Vagina (tissue), 2 donors: Measurements from ENCODE around the gene EPS15.

Experiments used
- POLR2A ChIP-seq, 2 donors: fragments of 450-650 bp; IDR thresholded peaks; one replicate each; pipeline ENCODE4 v1.6.1; 2017; ENCODE audit warnings: antibody characterized with exemption in 2 of 2, mild to moderate bottlenecking in 2 of 2, moderate library complexity in 2 of 2
- TF ChIP-seq, protein P1 (sequence below), 3 experiments: fragments of 450-650 bp in 2 of 3; fragments of 200-600 bp in 1 of 3; sonication (generic) in 1 of 3; IDR thresholded peaks; one replicate each; pipeline ENCODE4 v1.5.1; 2017 to 2019; ENCODE audit warnings: antibody characterized with exemption in 3 of 3, mild to moderate bottlenecking in 2 of 3, moderate library complexity in 2 of 3

DNA sequence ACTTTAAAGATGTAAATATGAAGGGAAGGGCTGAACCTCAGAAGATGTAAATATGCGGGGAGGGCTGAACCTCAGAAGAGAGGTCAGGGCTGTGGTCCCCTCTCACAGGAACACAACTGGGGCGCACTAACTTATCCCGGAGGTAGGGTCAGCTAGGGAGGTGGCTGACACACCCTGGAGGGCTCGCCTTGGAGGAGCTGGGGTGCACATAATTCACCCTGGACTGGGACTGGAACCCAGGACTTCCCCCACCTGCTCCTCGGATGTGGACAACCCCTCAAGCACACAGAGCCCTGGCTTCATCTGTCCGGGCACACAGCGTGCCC, 174.8 kb downstream of the EPS15 start:
- no peak for TF ChIP-seq POLR2A (IDR thresholded peaks at IDR 0.05)
- TF ChIP-seq, protein P1, sequence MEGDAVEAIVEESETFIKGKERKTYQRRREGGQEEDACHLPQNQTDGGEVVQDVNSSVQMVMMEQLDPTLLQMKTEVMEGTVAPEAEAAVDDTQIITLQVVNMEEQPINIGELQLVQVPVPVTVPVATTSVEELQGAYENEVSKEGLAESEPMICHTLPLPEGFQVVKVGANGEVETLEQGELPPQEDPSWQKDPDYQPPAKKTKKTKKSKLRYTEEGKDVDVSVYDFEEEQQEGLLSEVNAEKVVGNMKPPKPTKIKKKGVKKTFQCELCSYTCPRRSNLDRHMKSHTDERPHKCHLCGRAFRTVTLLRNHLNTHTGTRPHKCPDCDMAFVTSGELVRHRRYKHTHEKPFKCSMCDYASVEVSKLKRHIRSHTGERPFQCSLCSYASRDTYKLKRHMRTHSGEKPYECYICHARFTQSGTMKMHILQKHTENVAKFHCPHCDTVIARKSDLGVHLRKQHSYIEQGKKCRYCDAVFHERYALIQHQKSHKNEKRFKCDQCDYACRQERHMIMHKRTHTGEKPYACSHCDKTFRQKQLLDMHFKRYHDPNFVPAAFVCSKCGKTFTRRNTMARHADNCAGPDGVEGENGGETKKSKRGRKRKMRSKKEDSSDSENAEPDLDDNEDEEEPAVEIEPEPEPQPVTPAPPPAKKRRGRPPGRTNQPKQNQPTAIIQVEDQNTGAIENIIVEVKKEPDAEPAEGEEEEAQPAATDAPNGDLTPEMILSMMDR (IDR thresholded peaks at IDR 0.05): no peak
